NCI-H146 treated with DMSO at 0.1 percent for 48 hours (cell line): ENCODE measurements around the gene IFIH1.

Source experiments
- DNase-seq: peaks from one replicate; lab custom pipeline; 2025; ENCODE audit not compliant: unreplicated experiment; lab: John Stamatoyannopoulos, UW

Gene IFIH1

GRCh38 chr2:162219426-162219825 is 99.1 kb downstream of the IFIH1 start:
- DNase-seq, result no peak

DNA sequence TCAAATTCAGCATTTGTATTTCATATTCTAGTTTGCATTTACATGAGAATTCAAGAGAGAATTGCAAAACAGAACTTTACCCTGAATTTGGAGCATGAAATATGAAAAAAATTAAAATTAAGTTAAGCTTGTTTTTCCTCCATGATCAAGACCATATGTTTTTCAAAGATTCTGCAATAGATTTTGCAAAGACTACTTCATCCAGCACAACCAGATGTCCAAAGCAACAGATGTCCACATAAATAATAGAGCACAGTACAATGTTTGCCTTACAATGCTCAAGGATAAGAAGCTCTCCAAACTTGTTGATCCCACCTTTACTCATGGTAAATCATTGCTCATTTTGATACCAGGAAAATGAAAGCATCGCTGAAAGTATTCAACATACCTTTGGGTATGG is 100.9 kb downstream of the IFIH1 start:
- no peak for DNase-seq
